ACC112 (cell line): ENCODE measurements around the gene GALNT1.
"Not testable (repeated sequence)": the region's sequence is repeated elsewhere in the genome, so short reads cannot be mapped to it uniquely, and the experiment has no call there.

Experiments used
- H2AFZ ChIP-seq: fragments of 200-600 bp; sonication (generic); one replicate; pipeline ENCODE4 v1.6.0; 2017; ENCODE audit warnings: antibody characterized with exemption, low read length; ENCODE audit not compliant: unreplicated experiment
- H3K27ac ChIP-seq: fragments of 200-600 bp; sonication (generic); 2 replicates; pipeline ENCODE4 v1.5.1; 2014; ENCODE audit warnings: low read depth, mild to moderate bottlenecking, antibody characterized with exemption, low read length, moderate library complexity
- H3K27me3 ChIP-seq: fragments of 200-600 bp; sonication (generic); 2 replicates; pipeline ENCODE4 v1.6.1; 2014; ENCODE audit warnings: mild to moderate bottlenecking, antibody characterized with exemption, low read length, moderate library complexity, mixed read lengths; ENCODE audit not compliant: insufficient read depth
- H3K36me3 ChIP-seq: fragments of 200-600 bp; sonication (generic); 2 replicates; pipeline ENCODE4 v1.6.1; 2016; ENCODE audit warnings: mild to moderate bottlenecking, antibody characterized with exemption, low read length, moderate library complexity, mixed read lengths; ENCODE audit not compliant: insufficient read depth
- H3K4me1 ChIP-seq: fragments of 200-600 bp; sonication (generic); one replicate; pipeline ENCODE4 v1.6.1; 2016; ENCODE audit warnings: low read length, mixed read lengths; ENCODE audit not compliant: insufficient read depth, unreplicated experiment, control insufficient read depth
- H3K4me3 ChIP-seq: fragments of 200-600 bp; sonication (generic); 2 replicates; pipeline ENCODE4 v1.5.1; 2014; ENCODE audit warnings: mild to moderate bottlenecking, low read depth, low read length
- H3K79me2 ChIP-seq: fragments of 200-600 bp; sonication (generic); one replicate; pipeline ENCODE4 v1.6.0; 2016; ENCODE audit warnings: low read length; ENCODE audit not compliant: control insufficient read depth, unreplicated experiment, insufficient read depth

GALNT1 gene

DNA sequence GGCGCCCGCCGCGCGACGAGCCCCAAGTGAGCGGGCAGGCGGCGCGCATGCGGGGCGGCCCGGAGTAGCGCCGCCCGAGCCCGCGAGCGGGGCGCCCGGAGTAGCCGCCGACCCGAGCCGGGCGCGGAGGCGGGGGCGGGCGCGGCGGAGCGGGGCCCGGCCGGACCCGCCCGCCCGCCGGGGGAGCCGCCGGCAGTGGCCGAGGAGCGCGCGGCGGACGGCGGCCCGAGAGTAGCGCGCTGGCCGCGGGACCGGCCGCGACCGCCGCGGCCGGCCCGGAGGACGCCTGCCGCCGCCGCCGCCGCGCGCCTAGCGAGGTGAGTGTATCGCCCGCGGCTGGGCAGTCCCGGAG lies at the start of gene GALNT1:
GALNT1 (plus strand) TSS at position 195 of the 352 bp plus-strand sequence. CDS start 72,923 bp downstream, outside the sequence.
- Histone ChIP-seq H3K4me1 (peaks cover 11% of the 10 kb centered on the region), H3K36me3 (peaks cover 10% of the 10 kb centered on the region), H3K27me3 (no peaks in the 10 kb centered on the region), H3K27ac (peak within 1 kb of the TSS; percentile 59), H2AFZ (peak within 1 kb of the TSS; percentile 96), H3K4me3 (peak within 1 kb of the TSS; percentile 91), H3K79me2 (peaks cover 46% of the 10 kb centered on the region)

DNA sequence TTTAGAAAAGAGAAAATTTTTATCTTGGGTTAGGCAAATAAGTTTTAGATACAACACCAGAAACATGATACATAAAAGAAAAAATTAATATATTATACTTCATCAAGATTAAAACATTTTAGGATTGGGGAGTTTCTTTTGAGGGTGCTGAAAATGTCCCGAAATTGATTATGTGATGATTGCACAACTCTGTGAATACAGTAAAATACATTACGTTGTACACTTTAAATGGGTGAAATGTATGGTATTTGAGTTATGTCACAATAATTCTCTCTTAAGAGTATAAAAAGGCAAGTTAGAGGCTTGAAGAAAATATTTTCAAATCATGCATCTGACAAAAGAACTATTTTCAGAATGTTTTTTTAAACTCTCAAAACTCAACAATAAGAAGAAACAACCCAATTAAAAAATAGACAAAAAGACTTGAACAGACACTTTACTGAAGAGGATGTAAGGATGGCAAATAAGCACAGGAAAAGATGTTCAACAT lies 47.6 kb upstream of the GALNT1 start:
- H3K79me2 ChIP-seq: no peaks in the 10 kb centered on the region
- H3K27me3 ChIP-seq: no peaks in the 10 kb centered on the region
- no peak overlapping the region for H2AFZ ChIP-seq
- H3K4me3 ChIP-seq: no peak overlapping the region
- H3K27ac ChIP-seq: no peak overlapping the region
- no peaks in the 10 kb centered on the region for H3K36me3 ChIP-seq
- H3K4me1 ChIP-seq: no peaks in the 10 kb centered on the region

DNA sequence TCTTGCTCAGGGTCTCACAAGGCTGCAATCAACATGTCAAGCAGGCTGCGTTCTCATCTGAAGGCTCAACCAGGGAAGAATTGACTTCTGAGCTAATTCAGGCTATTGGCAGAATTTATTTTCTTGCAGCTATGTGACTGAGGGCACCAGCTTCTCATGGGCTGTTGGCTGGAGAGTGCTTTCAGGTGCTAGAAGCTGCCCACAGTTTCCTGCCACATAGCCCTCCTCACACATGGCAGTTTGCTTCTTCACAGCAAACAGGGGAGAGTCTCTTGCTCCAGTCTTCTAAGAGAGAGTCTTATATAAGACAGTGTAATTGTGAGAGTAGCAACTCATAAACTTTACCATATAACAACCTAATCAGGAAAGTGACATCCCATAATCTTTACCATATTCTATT lies 46.2 kb upstream of the GALNT1 start:
- Histone ChIP-seq H3K27ac (no peak overlapping the region), H3K27me3 (no peaks in the 10 kb centered on the region), H3K79me2 (no peaks in the 10 kb centered on the region), H3K4me3 (no peak overlapping the region), H3K36me3 (no peaks in the 10 kb centered on the region), H3K4me1 (no peaks in the 10 kb centered on the region), H2AFZ (no peak overlapping the region)

DNA sequence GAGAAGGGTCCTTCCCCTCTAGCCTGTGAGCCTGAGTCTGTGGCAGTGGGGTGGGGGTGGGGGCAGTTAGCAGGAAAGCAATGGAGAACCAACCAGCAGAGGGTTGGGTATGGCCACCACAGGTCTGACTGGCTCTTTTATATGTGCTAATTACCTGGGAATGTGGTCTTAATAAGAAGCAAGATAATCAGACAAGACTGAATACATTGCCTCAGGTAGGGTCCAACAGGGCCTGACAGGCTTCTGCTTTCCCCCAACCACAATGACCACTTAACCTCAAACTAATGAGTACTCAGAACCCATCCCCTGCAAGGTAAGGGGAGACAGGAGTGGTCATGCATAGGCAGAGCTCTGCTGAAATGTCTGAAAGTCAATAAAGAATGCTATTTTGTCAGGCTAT lies 39.2 kb upstream of the GALNT1 start:
- Histone ChIP-seq H3K4me1 (no peaks in the 10 kb centered on the region), H3K27me3 (no peaks in the 10 kb centered on the region), H3K4me3 (no peak overlapping the region), H3K27ac (no peak overlapping the region), H3K79me2 (no peaks in the 10 kb centered on the region), H3K36me3 (no peaks in the 10 kb centered on the region), H2AFZ (no peak overlapping the region)

DNA sequence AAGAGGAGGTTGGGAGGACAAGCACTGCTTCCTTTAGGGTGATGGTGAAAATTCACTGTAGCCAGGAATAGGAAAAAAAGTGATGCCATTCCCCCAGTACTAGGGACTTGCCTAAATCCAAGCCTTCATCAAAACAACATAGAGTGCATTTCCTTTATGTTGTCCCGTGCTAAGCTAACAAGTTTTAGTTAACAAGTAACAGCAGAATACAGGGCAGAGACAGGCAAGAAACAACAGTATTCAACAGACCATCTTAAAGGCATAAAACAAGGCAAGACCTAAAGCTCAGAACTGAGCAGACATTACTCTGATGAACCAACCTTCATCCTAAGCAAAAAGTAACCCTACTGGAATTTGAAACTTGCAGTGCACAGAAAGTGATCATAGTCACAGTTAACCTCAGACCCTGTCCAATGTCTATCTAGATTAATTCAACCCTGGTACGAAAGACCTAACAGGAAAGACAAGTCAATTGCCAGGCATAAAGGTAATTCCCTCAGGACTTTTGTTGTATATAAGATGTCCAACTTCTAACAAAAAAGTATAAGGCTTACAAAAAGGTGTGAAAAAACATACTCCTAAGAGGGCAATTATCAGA lies 34.4 kb upstream of the GALNT1 start:
- Histone ChIP-seq H3K36me3 (no peaks in the 10 kb centered on the region), H3K27ac (no peak overlapping the region), H3K4me3 (no peak overlapping the region), H3K27me3 (no peaks in the 10 kb centered on the region), H2AFZ (no peak overlapping the region), H3K4me1 (no peaks in the 10 kb centered on the region), H3K79me2 (no peaks in the 10 kb centered on the region)

DNA sequence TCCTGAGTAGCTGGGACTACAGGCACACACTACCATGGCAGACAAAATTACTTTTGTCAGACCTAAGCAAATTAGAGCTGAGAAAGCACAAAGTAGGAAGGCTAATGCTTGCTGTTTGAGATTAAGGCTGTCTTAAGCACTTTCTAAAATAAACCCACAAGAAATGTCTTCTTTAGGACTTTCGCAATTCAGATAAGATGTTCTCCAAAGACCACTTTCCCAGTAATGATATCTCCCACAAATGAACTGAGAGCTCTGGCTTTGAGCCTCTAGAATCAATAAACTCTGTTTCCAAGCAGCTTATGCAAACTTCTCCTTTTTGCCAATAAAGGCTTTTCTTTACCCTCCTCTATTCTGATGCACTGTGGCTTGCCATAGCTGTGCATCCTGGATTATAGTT lies 32.0 kb upstream of the GALNT1 start:
- Histone ChIP-seq H3K27me3 (no peaks in the 10 kb centered on the region), H3K4me1 (no peaks in the 10 kb centered on the region), H3K27ac (no peak overlapping the region), H3K36me3 (no peaks in the 10 kb centered on the region), H3K79me2 (no peaks in the 10 kb centered on the region), H2AFZ (no peak overlapping the region), H3K4me3 (no peak overlapping the region)

DNA sequence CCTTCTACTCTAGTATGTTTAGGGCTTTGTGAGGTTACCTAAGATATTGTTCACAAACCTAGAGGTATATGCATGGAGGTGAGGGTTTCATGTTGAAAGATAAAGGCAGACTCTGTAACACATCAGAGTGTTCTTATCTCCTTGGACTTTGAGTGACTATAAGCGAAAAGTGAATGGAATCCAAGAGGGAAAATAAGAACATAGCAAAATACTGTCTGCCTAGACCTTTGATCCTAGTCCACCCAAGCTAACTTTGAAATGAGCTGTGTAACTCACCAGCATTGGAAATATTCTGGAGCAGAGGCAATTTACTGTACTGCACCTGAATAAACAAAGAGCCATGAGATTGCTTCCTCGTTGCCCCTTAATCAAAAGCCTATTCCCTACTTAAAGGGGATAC lies 28.2 kb upstream of the GALNT1 start:
- no peaks in the 10 kb centered on the region for H3K27me3 ChIP-seq
- H2AFZ ChIP-seq: no peak overlapping the region
- H3K27ac ChIP-seq: no peak overlapping the region
- H3K4me3 ChIP-seq: no peak overlapping the region
- no peaks in the 10 kb centered on the region for H3K79me2 ChIP-seq
- no peaks in the 10 kb centered on the region for H3K36me3 ChIP-seq
- no peaks in the 10 kb centered on the region for H3K4me1 ChIP-seq

DNA sequence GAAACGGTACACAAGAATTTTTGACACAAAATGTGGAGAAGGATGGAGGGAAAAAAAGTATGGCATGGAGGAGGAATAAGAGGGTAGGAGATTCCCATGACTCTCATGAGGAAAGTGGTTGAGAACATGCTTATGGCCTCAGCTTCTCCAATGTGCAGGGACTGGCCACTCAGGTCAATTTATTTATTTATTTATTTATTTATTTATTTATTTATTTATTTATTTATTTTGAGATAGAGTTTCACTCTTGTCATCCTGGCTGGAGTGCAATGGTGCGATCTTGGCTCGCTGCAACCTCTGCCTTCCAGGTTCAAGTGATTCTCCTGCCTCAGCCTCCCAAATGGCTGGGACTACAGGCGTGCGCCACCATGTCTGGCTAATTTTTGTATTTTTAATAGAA lies 26.0 kb upstream of the GALNT1 start:
- H3K4me3 ChIP-seq, H3K4me1 ChIP-seq, H3K27ac ChIP-seq, H3K79me2 ChIP-seq, H3K27me3 ChIP-seq, H3K36me3 ChIP-seq, H2AFZ ChIP-seq: not testable (repeated sequence)

DNA sequence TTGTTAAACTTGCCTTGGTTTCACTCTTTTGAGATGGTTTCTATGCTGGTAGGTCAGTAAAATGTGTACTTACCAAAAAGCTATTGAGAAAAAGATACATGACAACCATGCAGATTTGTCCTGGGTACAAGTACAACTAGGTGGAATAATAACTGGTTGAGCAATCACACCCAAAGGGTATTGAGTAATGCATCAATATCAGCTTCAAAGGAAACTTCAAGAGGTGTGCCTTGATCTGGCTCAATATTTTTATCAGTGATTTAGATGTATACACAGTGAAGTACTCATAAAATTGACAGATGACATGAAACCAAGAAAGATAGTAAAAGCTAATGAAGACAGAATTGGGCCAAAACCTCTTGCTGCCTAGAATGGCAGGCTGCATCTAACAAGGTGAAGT lies 21.7 kb upstream of the GALNT1 start:
- Histone ChIP-seq H2AFZ (no peak overlapping the region), H3K36me3 (no peaks in the 10 kb centered on the region), H3K79me2 (no peaks in the 10 kb centered on the region), H3K4me3 (no peak overlapping the region), H3K27me3 (no peaks in the 10 kb centered on the region), H3K4me1 (no peaks in the 10 kb centered on the region), H3K27ac (no peak overlapping the region)

DNA sequence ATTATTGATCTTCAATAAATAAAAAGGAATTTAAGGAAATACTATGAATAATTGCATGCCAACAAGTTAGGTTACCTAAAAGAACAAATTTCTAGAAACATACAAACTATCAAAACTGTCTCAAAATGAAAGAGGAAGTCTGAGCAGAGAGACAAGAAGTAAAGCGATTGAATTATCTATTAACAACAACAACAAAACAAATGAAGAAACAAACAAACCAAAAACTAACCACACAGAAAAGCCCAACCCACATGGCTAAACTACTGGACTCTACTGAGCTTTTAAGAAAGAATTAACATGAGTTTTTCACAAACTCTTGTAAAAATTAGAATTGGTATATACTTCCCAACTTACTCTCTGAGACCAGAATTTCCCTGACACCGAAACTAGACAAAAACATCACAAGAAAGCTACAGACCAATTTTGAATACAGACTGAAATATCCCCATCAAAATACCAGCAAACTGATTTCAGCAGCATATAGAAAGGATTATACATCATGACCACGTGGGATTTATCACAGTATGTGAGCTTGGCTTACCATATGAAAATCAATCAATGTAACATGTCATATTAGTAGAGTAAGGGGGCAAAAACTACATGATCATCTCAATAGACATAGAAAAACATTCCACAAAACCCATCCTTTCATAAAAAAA lies 16.6 kb upstream of the GALNT1 start:
- Histone ChIP-seq H2AFZ (peak overlapping the region; percentile 73), H3K4me1 (no peaks in the 10 kb centered on the region), H3K27ac (no peak overlapping the region), H3K36me3 (no peaks in the 10 kb centered on the region), H3K27me3 (no peaks in the 10 kb centered on the region), H3K79me2 (no peaks in the 10 kb centered on the region), H3K4me3 (no peak overlapping the region)

DNA sequence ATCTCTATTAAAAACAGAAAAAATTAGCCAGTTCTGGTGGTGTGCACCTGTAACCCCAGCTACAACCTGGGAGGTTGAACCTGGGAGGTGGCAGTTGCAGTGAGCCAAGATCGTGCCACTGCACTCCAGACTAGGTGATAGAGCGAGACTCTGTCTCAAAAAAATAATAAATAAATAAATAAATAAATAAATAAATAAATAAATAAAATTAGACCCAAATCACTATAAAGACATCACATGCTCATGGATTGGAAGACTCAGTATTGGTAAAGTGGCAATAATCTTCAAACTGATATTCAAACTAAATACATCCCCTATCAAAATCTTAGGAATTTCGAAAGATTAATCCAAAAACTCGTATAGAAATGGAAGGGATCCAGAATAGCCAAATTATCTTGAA lies 15.5 kb upstream of the GALNT1 start:
- Histone ChIP-seq H3K27me3 (no peaks in the 10 kb centered on the region), H3K4me3 (no peak overlapping the region), H3K79me2 (no peaks in the 10 kb centered on the region), H3K4me1 (no peaks in the 10 kb centered on the region), H2AFZ (no peak overlapping the region), H3K27ac (no peak overlapping the region), H3K36me3 (no peaks in the 10 kb centered on the region)
